Activated CD8-positive, alpha-beta memory T cell treated with anti-CD3 and anti-CD28 coated beads, Interleukin-2, amount 50 U/mL, for 1 hour (primary cell): Measurements from ENCODE around the gene ALK.

ENCODE experiments used
- DNase-seq: peaks from one replicate; pipeline ENCODE4 v3.0.0-alpha.2; 2020; ENCODE audit errors: extremely low read depth

The ALK gene

GRCh38 chr2:29612568-29612967, 308.8 kb downstream of the ALK start:
- DNase-seq: no peak

- no peak for DNase-seq
These were observed 309.5 kb downstream of the ALK start for GRCh38 chr2:29611850-29612249.

GRCh38 chr2:29611261-29611660, 310.1 kb downstream of the ALK start:
- no peak for DNase-seq

- DNase-seq: no peak
These were observed 310.8 kb downstream of the ALK start for GRCh38 chr2:29610569-29610968.

GRCh38 chr2:29607038-29607420, 314.4 kb downstream of the ALK start:
- no peak for DNase-seq

GRCh38 chr2:29606104-29607037, 315.0 kb downstream of the ALK start:
- no peak for DNase-seq

GRCh38 chr2:29603341-29603740, 318.0 kb downstream of the ALK start:
- DNase-seq: no peak

GRCh38 chr2:29601872-29602271, 319.5 kb downstream of the ALK start:
- DNase-seq: no peak

GRCh38 chr2:29601321-29601720, 320.1 kb downstream of the ALK start:
- DNase-seq: no peak

GRCh38 chr2:29599946-29600345, 321.4 kb downstream of the ALK start:
- DNase-seq: no peak

GRCh38 chr2:29598978-29599377, 322.4 kb downstream of the ALK start:
- no peak for DNase-seq

- DNase-seq: no peak
These were observed 324.4 kb downstream of the ALK start for GRCh38 chr2:29597035-29597434.

- no peak for DNase-seq
These were observed 324.8 kb downstream of the ALK start for GRCh38 chr2:29596584-29596983.

- DNase-seq: no peak
These were observed 329.8 kb downstream of the ALK start for GRCh38 chr2:29591600-29591999.

GRCh38 chr2:29590211-29590610, 331.2 kb downstream of the ALK start:
- DNase-seq: no peak

GRCh38 chr2:29589440-29590103, 331.8 kb downstream of the ALK start:
- DNase-seq: no peak

GRCh38 chr2:29587402-29588190, 333.8 kb downstream of the ALK start:
- DNase-seq: no peak

GRCh38 chr2:29586919-29587318, 334.5 kb downstream of the ALK start:
- no peak for DNase-seq

- no peak for DNase-seq
These were observed 337.7 kb downstream of the ALK start for GRCh38 chr2:29583548-29584156.

- DNase-seq: no peak
These were observed 338.3 kb downstream of the ALK start for GRCh38 chr2:29583104-29583503.

- no peak for DNase-seq
These were observed 339.3 kb downstream of the ALK start for GRCh38 chr2:29582062-29582461.

GRCh38 chr2:29580223-29580622, 341.2 kb downstream of the ALK start:
- no peak for DNase-seq
